Endothelial cell of hepatic sinusoid (primary cell): ENCODE results near the gene C1orf216.
"Not testable (repeated sequence)": the region's sequence is repeated elsewhere in the genome, so short reads cannot be mapped to it uniquely, and the experiment has no call there.

Experiments used
- in situ Hi-C: cut with HindIII; loops from 2 replicates; pipeline ENCODE4 v1.10.0; 2017; ENCODE audit warnings: low sequenced_read_pairs

Gene C1orf216

DNA sequence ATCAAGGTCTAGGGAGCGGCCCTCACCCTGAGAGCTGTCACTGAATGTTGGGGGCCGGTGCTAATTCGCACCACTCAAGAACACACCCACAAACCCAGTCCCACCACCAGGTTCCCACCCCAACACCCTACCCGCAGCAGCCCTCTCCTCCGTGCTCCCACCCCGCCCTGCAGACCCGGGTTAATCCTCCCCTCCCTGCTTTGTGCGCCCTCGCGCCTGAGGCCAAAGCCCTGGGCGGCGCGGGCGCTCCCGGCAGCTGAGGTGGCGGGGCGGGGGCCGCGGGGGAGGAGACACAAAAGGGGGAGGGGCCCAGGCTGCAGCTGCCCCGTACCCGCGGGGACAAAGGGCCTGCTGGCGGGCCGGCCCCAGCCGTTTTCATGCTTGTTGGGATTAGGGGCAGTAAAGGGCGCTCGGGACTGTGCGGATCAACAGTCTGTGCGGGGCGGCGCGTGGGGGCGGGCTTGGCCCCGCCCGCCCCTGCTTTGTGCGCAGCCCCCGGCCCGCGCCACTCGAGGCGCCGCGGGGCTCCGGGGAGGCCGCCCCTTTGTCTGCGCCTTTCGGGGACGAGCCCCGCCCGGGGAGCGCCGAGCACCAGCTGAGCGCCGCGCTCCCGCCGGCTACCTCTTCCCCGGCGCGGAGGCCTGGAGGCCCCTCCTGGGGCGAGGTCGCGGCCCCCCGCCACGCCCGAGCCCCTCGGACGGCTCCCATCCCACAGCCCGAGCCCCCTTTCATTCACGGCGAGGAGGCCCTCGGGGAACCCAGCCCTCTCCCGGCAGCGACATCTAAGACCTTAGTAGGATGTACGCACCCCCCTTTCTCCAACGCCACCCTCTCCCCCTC is 10.9 kb downstream of the C1orf216 start:
- in situ Hi-C loops = no loop called here

DNA sequence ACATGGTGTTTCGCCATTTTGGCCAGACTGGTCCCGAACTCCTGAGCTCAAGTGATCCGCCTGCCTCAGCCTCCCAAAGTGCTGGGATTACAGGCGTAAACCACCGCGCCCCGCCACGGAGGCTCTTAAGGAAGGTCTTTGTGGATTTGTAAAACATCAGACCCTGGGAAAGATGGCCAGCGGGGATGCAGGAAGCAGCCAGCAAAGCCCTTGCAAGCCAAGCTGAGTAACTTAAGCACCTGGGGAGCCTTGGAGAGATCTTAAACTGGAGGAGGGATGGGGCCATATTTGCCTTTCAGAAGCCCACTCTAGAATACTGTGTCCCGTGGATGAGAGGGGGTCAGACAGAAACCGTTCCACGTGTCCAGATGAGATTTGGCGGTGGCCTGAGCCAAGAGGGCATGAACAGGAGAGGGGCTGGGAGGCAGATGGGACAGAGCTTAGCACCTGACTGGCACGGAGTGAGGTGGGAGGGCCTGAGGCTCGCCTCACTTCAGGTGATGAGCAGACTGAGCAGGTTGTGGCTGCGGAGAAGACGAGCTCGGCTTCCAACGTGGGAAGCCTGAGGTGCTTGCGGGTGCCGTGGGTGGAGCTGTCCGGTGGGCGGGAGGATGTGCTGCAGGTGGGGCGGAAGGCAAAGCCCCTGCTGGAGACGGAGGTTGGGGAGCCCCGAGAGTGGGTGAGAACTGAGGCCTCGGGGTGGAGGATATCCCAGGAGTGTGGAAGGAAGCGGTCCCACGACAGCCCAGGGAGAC is 11.7 kb downstream of the C1orf216 start:
- in situ Hi-C loops = no loop called here

DNA sequence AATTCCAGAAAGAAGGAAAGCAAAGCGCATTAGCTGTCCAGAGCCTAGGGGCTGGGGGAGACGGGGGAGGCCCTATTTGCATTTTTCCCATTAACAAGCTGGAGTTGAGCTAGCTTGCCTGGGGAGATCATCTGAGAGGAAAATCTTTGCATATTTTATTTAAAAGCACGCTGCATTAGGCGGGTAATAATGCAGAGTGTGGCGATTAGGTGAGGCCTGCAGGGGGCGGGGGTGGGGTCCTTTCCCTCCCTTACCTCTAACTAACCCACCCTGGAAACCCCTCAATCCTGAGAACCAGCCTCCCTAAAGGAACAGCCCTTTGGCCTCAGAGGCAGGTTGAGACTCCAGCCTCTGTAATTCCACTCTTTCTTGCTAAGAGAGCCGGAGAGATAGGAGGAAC is 16.2 kb downstream of the C1orf216 start:
- in situ Hi-C loops = no loop called here

DNA sequence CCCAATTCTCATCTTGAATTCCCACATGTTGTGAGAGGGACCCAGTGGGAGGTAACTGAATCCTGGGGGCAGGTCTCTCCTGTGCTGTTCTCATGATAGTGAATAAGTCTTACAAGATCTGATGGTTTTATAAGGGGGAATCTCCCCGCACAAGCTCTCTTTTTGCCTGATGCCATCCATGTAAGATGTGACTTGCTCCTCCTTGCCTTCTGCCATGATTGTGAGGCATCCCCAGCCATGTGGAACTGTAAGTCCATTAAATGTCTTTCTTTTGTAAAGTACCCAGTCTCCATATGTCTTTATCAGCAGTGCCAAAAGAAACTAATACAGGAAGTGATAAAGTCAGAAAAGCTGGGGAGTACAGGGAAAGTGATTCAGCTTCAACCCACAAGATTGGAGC is 19.5 kb downstream of the C1orf216 start:
- in situ Hi-C loops = not testable (repeated sequence)

DNA sequence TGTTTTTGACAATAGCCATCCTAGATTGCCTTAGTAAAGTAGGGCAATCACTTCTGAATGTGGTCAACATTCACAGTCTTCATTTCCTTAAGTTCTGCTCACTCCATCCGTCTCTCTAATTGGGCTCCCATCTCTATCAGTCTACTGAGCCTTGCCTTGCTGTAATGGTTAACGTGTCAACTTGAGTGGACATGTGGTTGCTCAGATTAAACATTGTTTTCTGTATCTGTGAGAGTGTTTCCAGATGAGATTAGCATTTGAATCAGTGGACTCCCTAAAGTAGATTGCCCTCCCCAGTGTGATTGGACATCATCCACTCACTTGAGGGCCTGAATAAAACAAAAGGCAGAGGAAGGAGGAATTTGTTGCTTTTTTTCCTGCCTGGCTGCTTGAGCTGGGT is 26.4 kb downstream of the C1orf216 start:
- in situ Hi-C loops = no loop called here

DNA sequence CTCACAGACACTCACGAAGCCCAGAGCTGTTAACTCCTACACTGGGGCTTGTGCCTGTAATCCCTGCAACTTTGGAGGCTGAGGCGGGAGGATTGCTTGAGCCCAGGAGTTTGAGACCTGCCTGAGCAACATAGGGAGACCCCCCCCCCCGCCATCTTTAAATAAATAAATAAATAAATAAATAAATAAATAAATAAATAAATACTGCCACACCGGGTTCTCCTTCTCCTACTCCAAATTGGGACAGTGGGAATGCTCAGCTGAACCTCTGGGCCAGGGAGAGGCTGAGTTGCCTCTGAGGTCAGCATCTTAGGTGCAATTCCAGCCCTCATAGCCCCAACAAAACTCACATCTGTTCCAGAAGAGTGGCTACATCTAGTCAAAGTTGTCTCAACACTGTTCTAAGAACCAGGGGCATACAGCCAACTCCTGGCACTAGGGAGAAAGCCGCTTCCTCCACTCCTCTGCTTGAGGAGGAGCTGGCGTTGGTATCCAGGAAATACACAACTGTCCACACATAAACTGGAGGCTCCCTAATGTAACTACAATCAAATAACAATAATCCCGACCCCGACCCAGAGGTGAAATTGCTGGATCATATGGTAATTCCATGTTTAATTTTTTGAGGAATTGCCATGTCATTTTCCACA is 27.0 kb downstream of the C1orf216 start:
- in situ Hi-C loops = no loop called here

DNA sequence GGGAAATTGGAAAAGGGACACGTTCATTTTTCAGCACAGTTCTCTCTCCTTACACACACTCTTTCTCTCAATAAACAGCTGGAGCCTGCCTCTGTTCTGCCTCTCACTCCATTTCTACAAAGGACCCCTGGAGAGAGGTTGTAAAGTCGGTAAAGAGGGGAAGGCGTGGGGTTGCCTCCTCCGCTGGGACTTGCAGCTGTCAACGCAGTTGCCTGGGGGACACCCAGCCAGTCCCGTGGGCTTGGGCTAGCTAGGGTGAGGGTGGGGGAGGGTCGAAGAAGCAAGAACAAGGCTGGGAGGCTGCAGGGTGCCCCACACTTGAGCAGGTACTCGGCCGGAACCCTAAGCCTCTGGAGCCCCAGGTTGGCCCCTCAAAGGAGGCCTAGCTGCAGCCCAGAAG is 27.6 kb downstream of the C1orf216 start:
- in situ Hi-C loops = no loop called here

DNA sequence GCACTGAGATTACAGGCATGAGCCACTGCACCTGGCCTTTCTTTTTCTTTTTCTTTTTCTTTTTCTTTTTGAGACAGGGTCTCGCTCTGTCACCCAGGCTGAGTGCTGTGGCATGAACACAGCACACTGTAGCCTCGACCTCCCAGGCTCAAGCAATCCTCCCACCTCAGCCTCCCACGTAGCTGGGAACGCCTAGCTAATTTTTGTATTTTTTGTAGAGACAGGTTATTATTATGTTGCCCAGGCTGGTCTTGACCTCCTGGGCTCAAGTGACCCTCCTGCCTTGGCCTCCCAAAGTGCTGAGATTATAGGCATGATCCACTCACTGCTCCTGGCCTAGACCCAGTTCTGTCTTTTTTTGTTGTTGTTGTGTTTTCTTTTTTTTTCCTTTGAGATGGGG is 28.6 kb downstream of the C1orf216 start:
- in situ Hi-C loops = not testable (repeated sequence)

DNA sequence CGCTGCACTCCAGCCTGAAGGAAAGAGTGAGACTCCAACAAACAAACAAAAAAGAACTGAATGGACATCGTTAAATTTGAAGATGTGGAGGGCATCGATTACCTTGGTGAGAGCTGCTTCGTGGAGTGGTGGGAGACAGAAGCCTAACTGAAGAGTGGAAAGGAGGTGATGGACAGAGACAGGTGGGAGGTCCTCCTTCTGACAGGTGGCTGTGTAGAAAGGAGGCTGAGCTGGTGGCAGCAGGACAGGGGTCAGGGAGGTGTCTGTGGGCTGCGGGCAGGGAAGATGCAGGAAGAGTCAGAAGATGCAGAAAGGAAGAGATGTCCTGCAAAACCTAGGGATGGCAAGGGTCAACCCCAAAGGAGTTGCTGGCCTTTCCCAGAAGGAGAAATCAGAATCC is 30.5 kb downstream of the C1orf216 start:
- in situ Hi-C loops = no loop called here

DNA sequence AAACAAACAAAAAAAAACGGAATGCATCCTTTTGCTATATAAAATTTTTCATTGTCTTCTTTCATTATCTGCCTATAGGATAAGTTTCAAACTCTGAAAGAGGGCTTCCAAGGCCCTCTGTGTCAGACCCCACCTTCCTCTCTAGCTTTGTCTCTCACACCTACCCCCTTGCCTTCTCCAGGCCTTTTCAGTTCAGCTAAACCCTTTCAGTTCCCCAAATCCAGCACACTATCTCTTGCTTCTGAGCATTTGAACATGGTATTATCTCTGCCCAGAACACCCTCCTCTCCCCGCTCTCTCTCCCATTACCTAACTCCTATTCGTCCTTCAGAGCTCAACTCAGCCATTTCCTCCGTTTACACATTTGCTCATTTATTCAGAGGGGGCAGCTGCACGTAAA is 35.7 kb downstream of the C1orf216 start:
- in situ Hi-C loops = no loop called here

DNA sequence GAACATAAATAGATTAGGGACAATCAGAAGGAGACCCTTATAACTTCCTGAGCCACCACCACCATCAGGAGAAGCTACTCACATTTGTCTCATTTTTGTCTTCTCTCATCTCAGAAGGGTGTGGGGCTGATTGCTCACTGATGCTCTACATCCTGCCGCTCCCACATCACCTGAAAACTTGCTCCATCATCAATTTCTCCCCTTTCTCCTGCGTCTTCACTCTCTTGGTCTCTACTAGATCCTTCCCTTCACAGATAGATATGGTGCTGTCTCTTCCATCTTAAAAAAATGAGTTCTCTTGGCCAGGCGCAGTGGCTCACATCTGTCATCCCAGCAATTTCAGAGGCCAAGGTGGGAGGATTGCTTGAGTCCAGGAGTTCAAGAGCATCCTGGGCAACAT is 38.4 kb downstream of the C1orf216 start:
- in situ Hi-C loops = no loop called here

DNA sequence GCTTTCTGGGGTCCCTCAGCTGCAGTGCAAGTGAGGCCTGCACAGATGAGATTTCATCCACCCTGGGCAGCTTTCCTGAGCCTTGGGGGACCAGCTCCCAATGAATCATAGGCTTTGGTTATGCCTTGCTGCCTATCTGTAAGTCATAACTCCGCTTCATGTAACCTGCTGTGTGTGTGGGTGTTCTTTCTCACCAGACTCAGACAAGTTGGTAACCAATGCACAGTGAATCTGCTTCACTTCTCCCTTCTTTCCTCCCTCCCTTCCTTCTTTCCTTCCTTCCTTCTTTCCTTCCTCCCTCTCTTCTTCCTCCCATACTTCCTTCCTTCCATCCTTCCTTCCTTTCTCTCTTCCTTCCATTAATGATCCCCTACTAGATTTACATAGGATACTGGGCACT is 42.9 kb downstream of the C1orf216 start:
- in situ Hi-C loops = no loop called here

DNA sequence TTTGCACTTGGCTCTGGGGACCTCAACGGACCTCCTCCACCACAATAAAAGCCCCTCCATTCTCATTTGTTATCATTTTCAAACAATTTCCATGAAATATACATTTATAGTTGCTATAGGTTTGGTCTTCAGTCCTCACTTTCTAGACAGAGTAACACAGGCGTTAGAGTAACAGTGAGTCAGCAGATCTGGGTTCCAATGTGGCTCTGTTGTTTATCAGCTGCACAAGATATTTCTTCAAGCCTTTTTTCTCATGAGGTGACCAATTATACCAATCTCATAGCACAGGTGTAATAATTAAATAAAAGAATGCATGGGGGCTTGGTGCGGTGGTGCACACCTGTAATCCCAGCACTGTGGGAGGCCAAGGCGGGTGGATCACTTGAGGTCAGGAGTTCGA is 44.6 kb downstream of the C1orf216 start:
- in situ Hi-C loops = no loop called here

DNA sequence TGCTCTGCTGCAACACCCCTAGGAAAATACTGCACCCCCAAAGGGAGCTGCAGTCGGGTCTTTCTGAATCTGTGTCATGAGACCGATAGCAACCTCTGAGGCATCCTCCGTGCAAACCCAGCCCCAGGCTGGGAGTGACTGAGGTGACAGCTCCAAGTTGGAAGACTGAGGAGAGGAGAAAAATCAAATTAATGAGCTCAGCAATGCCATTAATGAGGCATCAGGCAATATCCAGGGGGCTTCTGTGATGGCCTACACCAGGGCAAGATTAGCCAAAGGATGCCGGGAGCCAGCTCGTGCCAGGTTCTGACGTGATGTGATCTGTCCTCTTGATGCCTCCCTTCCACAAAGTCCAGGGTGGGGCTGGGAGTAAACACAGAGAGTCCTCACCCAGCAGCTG is 46.6 kb downstream of the C1orf216 start:
- in situ Hi-C loops = no loop called here

DNA sequence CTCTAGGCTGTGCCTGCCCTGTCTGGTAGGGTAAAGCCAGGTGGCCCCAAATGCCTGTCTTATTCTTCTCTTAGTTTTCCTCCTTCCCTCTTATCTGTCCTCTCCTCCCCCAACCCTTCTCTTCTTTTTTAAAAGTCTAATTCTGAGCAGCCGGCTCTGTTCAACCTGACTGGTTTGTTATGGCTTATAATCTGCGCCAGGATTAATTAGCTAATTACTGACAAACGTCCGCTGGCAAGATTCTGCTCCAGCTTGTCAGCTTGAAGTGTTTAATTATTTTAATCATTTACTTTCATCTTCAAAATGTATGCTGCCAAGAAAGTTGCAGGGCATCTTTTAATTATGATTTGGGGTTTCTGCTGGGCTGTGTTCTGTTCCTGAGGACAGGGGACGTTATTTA is 50.2 kb downstream of the C1orf216 start:
- in situ Hi-C loops = no loop called here

DNA sequence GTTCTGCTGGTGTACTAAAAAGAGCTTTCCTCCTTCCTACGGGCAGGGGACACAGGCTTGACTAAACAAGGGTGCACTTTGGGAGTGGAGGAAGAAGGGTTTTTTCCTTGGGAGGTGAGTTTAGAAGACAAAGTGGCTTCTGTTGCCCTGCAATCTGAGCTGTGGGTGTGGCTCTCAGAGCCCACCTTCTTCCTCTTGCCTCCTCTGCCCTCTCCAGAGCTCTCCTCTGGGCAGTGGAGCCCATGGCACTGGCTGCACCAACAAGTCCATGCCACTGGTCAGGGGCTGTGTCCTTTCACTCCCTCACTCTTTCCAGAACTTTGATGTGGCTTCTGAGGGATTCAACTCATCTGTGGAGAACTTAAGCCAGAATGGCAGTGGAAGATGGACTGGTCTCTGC is 51.8 kb downstream of the C1orf216 start:
- in situ Hi-C loops = no loop called here

DNA sequence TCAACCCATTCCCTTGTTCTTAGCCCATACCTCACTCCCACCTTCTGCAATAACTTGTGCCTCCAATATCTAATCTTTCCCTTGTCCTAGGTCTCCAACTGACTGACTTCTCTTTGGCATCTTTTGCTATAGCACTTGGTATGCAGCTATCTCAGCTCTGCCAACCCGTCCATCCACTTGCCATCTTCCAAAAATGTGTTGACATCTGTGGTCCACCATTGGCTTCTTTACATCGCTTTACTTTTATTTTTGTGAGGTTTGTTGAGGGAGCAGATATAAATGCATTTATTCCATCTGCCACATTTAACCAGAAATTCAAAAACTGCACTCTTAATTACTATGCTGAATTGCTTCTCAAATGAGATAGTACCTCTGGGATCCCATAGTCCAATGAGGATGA is 52.5 kb downstream of the C1orf216 start:
- in situ Hi-C loops = no loop called here
